OCI-LY7 (cell line): ENCODE measurements around the gene DDX43. TPM values are rescaled to one million over a fixed set of nuclear protein-coding genes. Genes with fewer than 3 reads are reported as not detected.

Source experiments
- BruUV-seq: library from RNA; stranded (reverse); fragments of 400-500 nt; replicated peaks from 2 replicates; lab custom pipeline; 2021; lab: Mats Ljungman, UMichigan
- CTCF ChIA-PET: fragments of 300-600 bp; sonication (Branson Sonifier 250); formaldehyde crosslinking; loops from one replicate; lab custom pipeline; 2022; ENCODE audit warnings: antibody characterized with exemption; ENCODE audit not compliant: unreplicated experiment; lab: Charles Lee
- POLR2A ChIA-PET: fragments of 300-600 bp; sonication (Branson Sonifier 250); formaldehyde crosslinking; loops from one replicate; lab custom pipeline; 2022; ENCODE audit warnings: antibody characterized with exemption; lab: Charles Lee
- DNase-seq: peaks from one replicate; pipeline ENCODE4 v3.0.0-alpha.2; 2015; ENCODE audit warnings: low spot score
- H2AFZ ChIP-seq: fragments of 200-600 bp; sonication (generic), shearing (Covaris generic); 2 replicates; pipeline ENCODE4 v1.6.1; 2014; ENCODE audit warnings: mild to moderate bottlenecking, antibody characterized with exemption, low read length, moderate library complexity
- H3K27ac ChIP-seq: fragments of 200-600 bp; sonication (generic); 2 replicates; pipeline ENCODE4 v1.5.1; 2014; ENCODE audit warnings: mixed run types, low read depth, mild to moderate bottlenecking, moderate library complexity, low read length, inconsistent platforms; ENCODE audit not compliant: poor library complexity, severe bottlenecking
- H3K36me3 ChIP-seq: fragments of 200-600 bp; sonication (generic); 2 replicates; pipeline ENCODE4 v1.6.1; 2014; ENCODE audit warnings: mild to moderate bottlenecking, antibody characterized with exemption, low read length, moderate library complexity, mixed read lengths; ENCODE audit not compliant: insufficient read depth
- H3K4me1 ChIP-seq: fragments of 200-600 bp; sonication (generic); 2 replicates; pipeline ENCODE4 v1.5.1; 2014; ENCODE audit warnings: mild to moderate bottlenecking, low read length; ENCODE audit not compliant: insufficient read depth, poor library complexity, severe bottlenecking
- H3K4me2 ChIP-seq: fragments of 200-600 bp; sonication (generic); 2 replicates; pipeline ENCODE4 v1.6.1; 2014; ENCODE audit warnings: mild to moderate bottlenecking, low read length
- H3K4me3 ChIP-seq: fragments of 200-600 bp; sonication (generic); 2 replicates; pipeline ENCODE4 v1.5.1; 2014; ENCODE audit warnings: mild to moderate bottlenecking, low read depth, low read length; ENCODE audit not compliant: poor library complexity, severe bottlenecking
- H3K79me2 ChIP-seq: fragments of 200-600 bp; sonication (generic); 2 replicates; pipeline ENCODE4 v1.6.1; 2016; ENCODE audit warnings: low read depth, mild to moderate bottlenecking, low read length, moderate library complexity, mixed read lengths; ENCODE audit not compliant: insufficient read depth
- H3K9me2 ChIP-seq: fragments of 200-600 bp; sonication (generic); 2 replicates; pipeline ENCODE4 v1.6.1; 2016; ENCODE audit warnings: mild to moderate bottlenecking, low read length, mixed read lengths; ENCODE audit not compliant: insufficient read depth
- H3K9me3 ChIP-seq: fragments of 200-600 bp; sonication (generic); 2 replicates; pipeline ENCODE4 v1.6.1; 2014; ENCODE audit warnings: mild to moderate bottlenecking, mixed run types, low read length, mixed read lengths
- H4K20me1 ChIP-seq: fragments of 200-600 bp; sonication (generic); 2 replicates; pipeline ENCODE4 v1.6.1; 2014; ENCODE audit warnings: mild to moderate bottlenecking, antibody characterized with exemption, low read length, moderate library complexity, mixed read lengths; ENCODE audit not compliant: insufficient read depth
- EZH2phosphoT487 ChIP-seq: fragments of 200-600 bp; sonication (generic); IDR thresholded peaks from 2 replicates; pipeline ENCODE4 v1.6.1; 2018; ENCODE audit warnings: low read depth, borderline replicate concordance, mild to moderate bottlenecking, mixed run types, antibody characterized with exemption, low read length, moderate library complexity, mixed read lengths
- intact Hi-C: fragments of 100-400 bp; cut with micrococcal nuclease; formaldehyde crosslinking; loops from one replicate; pipeline ENCODE4 v1.10.0; 2022; ENCODE audit not compliant: unreplicated experiment
- total RNA-seq, 2 experiments: library from RNA; depleted of rRNA in 1 of 2; stranded (reverse); fragments of >200 nt in 1 of 2; shearing (Covaris generic) in 1 of 2; gene quantifications; 2 replicates each; pipeline ENCODE4 v1.2.3, GENCODE V29; 2014 to 2022
- TF ChIP-seq, protein P1 (sequence below): fragments of 200-600 bp; sonication (generic); conservative IDR thresholded peaks from 2 replicates; pipeline ENCODE4 v1.5.1; 2014; ENCODE audit warnings: mild to moderate bottlenecking, antibody characterized with exemption, low read length, moderate library complexity, mixed read lengths

DDX43 gene
- total RNA-seq, 2 experiments from 2014 or later, result not detected

- Histone ChIP-seq H2AFZ (no peak overlapping the region), H3K27ac (no peak overlapping the region), H3K79me2 (no peaks in the 10 kb centered on the region), H3K9me3 (no peaks in the 10 kb centered on the region), H3K36me3 (no peaks in the 10 kb centered on the region), H4K20me1 (no peaks in the 10 kb centered on the region), H3K4me2 (no peak overlapping the region), H3K4me1 (no peaks in the 10 kb centered on the region), H3K4me3 (no peak overlapping the region), H3K9me2 (no peaks in the 10 kb centered on the region)
- POLR2A ChIA-PET, result no interaction called here
- TF ChIP-seq EZH2phosphoT487, result no peak
- TF ChIP-seq, protein P1, sequence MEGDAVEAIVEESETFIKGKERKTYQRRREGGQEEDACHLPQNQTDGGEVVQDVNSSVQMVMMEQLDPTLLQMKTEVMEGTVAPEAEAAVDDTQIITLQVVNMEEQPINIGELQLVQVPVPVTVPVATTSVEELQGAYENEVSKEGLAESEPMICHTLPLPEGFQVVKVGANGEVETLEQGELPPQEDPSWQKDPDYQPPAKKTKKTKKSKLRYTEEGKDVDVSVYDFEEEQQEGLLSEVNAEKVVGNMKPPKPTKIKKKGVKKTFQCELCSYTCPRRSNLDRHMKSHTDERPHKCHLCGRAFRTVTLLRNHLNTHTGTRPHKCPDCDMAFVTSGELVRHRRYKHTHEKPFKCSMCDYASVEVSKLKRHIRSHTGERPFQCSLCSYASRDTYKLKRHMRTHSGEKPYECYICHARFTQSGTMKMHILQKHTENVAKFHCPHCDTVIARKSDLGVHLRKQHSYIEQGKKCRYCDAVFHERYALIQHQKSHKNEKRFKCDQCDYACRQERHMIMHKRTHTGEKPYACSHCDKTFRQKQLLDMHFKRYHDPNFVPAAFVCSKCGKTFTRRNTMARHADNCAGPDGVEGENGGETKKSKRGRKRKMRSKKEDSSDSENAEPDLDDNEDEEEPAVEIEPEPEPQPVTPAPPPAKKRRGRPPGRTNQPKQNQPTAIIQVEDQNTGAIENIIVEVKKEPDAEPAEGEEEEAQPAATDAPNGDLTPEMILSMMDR, result no peak
- intact Hi-C loops, result no loop called here
- no TSS peak for BruUV-seq
- CTCF ChIA-PET, result no interaction called here
- DNase-seq, result no peak
These were observed 12.0 kb upstream of the DDX43 start for GRCh38 chr6:73382462-73383113.

- Histone ChIP-seq H3K36me3 (no peaks in the 10 kb centered on the region), H3K9me3 (no peaks in the 10 kb centered on the region), H3K27ac (no peak overlapping the region), H3K9me2 (no peaks in the 10 kb centered on the region), H3K4me2 (peak overlapping the region; percentile 50; the same call in 1 of the 2 replicates), H3K79me2 (no peaks in the 10 kb centered on the region), H4K20me1 (no peaks in the 10 kb centered on the region), H3K4me1 (peaks cover 3% of the 10 kb centered on the region), H2AFZ (0 out of 2 replicates have a peak overlapping the region, but pooled peaks have one; percentile 59), H3K4me3 (no peak overlapping the region)
- intact Hi-C loops, result no loop called here
- CTCF ChIA-PET, result no interaction called here
- DNase-seq, result no peak
- TF ChIP-seq, protein P1, result no peak
- no peak for TF ChIP-seq EZH2phosphoT487
- POLR2A ChIA-PET, result no interaction called here
- BruUV-seq, result no TSS peak
These were observed 6.2 kb upstream of the DDX43 start for GRCh38 chr6:73388433-73388799.

- ChIA-PET POLR2A (interaction anchor here (0.6 to 0.7 kb wide), 2 partner anchors 37 to 282 kb away, joined by 3 read pairs; no protein-coding TSS in a partner anchor), CTCF (no interaction called here)
- intact Hi-C loops, result no loop called here
- TF ChIP-seq, protein P1, result peak; percentile 51
- TF ChIP-seq EZH2phosphoT487, result no peak
- no TSS peak for BruUV-seq
- DNase-seq, result peak; percentile 5
- peak overlapping the region; percentile 59; the same call in 1 of the 2 replicates for H2AFZ ChIP-seq
- H3K27ac ChIP-seq, result no peak overlapping the region
- no peaks in the 10 kb centered on the region for H3K36me3 ChIP-seq
- H3K4me3 ChIP-seq, result no peak overlapping the region
- H4K20me1 ChIP-seq, result no peaks in the 10 kb centered on the region
- no peaks in the 10 kb centered on the region for H3K9me3 ChIP-seq
- peaks cover 3% of the 10 kb centered on the region for H3K4me1 ChIP-seq
- H3K79me2 ChIP-seq, result no peaks in the 10 kb centered on the region
- peak overlapping the region; percentile 50; the same call in 1 of the 2 replicates for H3K4me2 ChIP-seq
- H3K9me2 ChIP-seq, result no peaks in the 10 kb centered on the region
These were observed 5.7 kb upstream of the DDX43 start for GRCh38 chr6:73388800-73389512.
